A549 (cell line): ENCODE results near the gene CTNND2. TPM values are rescaled to one million over a fixed set of nuclear protein-coding genes. Genes with fewer than 3 reads are reported as not detected.

ENCODE experiments used
- ATAC-seq, 2 experiments: fragments of 200-7000 bp in 1 of 2; fragments of >200 bp in 1 of 2; cut with Nextera tagmentation in 1 of 2; cut with Tn5 transposase in 1 of 2; 3 replicates each; pipeline versions ENCODE4 v1.8.0 to v1.9.1; 2018 to 2020; ENCODE audit warnings: mild to moderate bottlenecking in 1 of 2, moderate library complexity in 1 of 2
- CTCF ChIA-PET: fragments of 300-600 bp; sonication (Branson Sonifier 250); formaldehyde crosslinking; extraction: SDS; loops from one replicate; lab custom pipeline; 2021; ENCODE audit warnings: antibody characterized with exemption, inconsistent platforms; lab: Yijun Ruan, JAX
- POLR2A ChIA-PET: fragments of 350-600 bp; formaldehyde crosslinking; extraction: SDS; loops from one replicate; lab custom pipeline; 2021; ENCODE audit warnings: antibody characterized with exemption, inconsistent platforms; lab: Yijun Ruan, JAX
- DNase-seq, 2 experiments: peaks; one replicate each; pipeline versions ENCODE4 v3.0.0 to v3.0.0-alpha.2; 2011 to 2016; ENCODE audit warnings: low read depth in 1 of 2, low spot score in 1 of 2
- FAIRE-seq: peaks from 2 replicates; lab custom pipeline; 2011; peaks lifted over from hg19 to GRCh38; lab: Jason Lieb, UNC
- H3K27ac ChIP-seq, 2 experiments: fragments of >200 bp; sonication (Bioruptor Twin); formaldehyde crosslinking; 3 replicates each; pipeline ENCODE4 v1.5.1; 2016 to 2017
- H3K4me1 ChIP-seq: fragments of >200 bp; sonication (Bioruptor Twin); formaldehyde crosslinking; 3 replicates; pipeline ENCODE4 v1.6.1; 2016
- H3K4me2 ChIP-seq: fragments of >200 bp; sonication (Bioruptor Twin); formaldehyde crosslinking; 3 replicates; pipeline ENCODE4 v1.6.1; 2016
- H3K4me3 ChIP-seq: fragments of >200 bp; sonication (Bioruptor Twin); formaldehyde crosslinking; 3 replicates; pipeline ENCODE4 v1.5.1; 2016
- H3K9me3 ChIP-seq: fragments of >200 bp; sonication (Bioruptor Twin); formaldehyde crosslinking; 3 replicates; pipeline ENCODE4 v1.6.1; 2016
- CBX8 ChIP-seq: fragments of 200-600 bp; sonication (generic); IDR thresholded peaks from 2 replicates; pipeline ENCODE4 v1.6.1; 2016
- E2F6 ChIP-seq: IDR thresholded peaks from 2 replicates; pipeline ENCODE4 v1.6.1; 2012; ENCODE audit warnings: low read depth, borderline replicate concordance
- EHF ChIP-seq: fragments of 250-450 bp; sonication (Bioruptor Pico); IDR thresholded peaks from 2 replicates; pipeline ENCODE4 v1.5.0; 2020; ENCODE audit warnings: mild to moderate bottlenecking
- EHMT2 ChIP-seq: fragments of 200-600 bp; sonication (generic); IDR thresholded peaks from 2 replicates; pipeline ENCODE4 v1.6.1; 2016; ENCODE audit warnings: antibody characterized with exemption, low read depth, mild to moderate bottlenecking, moderate library complexity
- FOSL2 ChIP-seq, 2 experiments: fragments of 450-650 bp in 1 of 2; fragments of >200 bp in 1 of 2; sonication (Bioruptor Twin) in 1 of 2; formaldehyde crosslinking; IDR thresholded peaks; 2 replicates each; pipeline versions ENCODE4 v1.5.0 to v1.6.1; 2016 to 2020; ENCODE audit warnings: mild to moderate bottlenecking in 1 of 2, moderate library complexity in 1 of 2
- FOXS1 ChIP-seq: fragments of 250-450 bp; sonication (Bioruptor Pico); IDR thresholded peaks from 2 replicates; pipeline ENCODE4 v1.5.0; 2020; ENCODE audit warnings: mild to moderate bottlenecking, moderate library complexity
- HDAC2 ChIP-seq: fragments of 200-600 bp; sonication (generic); IDR thresholded peaks from 2 replicates; pipeline ENCODE4 v1.6.1; 2016
- HEYL ChIP-seq: fragments of 250-450 bp; sonication (Bioruptor Pico); IDR thresholded peaks from 2 replicates; pipeline ENCODE4 v1.8.0; 2021; ENCODE audit warnings: mild to moderate bottlenecking, moderate library complexity
- HOXA7 ChIP-seq: fragments of 250-450 bp; sonication (Bioruptor Pico); IDR thresholded peaks from 2 replicates; pipeline ENCODE4 v1.5.0; 2020; ENCODE audit warnings: mild to moderate bottlenecking, moderate library complexity
- HOXB13 ChIP-seq: fragments of 250-450 bp; sonication (Bioruptor Pico); IDR thresholded peaks from 2 replicates; pipeline ENCODE4 v1.5.0; 2020; ENCODE audit warnings: low read depth, mild to moderate bottlenecking, moderate library complexity
- JUN ChIP-seq, 2 experiments: fragments of >200 bp; sonication (Bioruptor Twin); formaldehyde crosslinking; IDR thresholded peaks; 2 replicates in 1 of 2; 3 replicates in 1 of 2; pipeline ENCODE4 v1.6.1; 2016 to 2017
- JUNB ChIP-seq: fragments of >200 bp; sonication (Bioruptor Twin); formaldehyde crosslinking; IDR thresholded peaks from 2 replicates; pipeline ENCODE4 v1.6.1; 2016
- KDM1A ChIP-seq: fragments of 200-600 bp; sonication (generic); IDR thresholded peaks from 2 replicates; pipeline ENCODE4 v1.6.1; 2016; ENCODE audit warnings: low read depth, mild to moderate bottlenecking
- KDM5A ChIP-seq: fragments of 200-600 bp; sonication (generic); IDR thresholded peaks from 2 replicates; pipeline ENCODE4 v1.6.1; 2016; ENCODE audit warnings: antibody characterized with exemption, mild to moderate bottlenecking
- MAFK ChIP-seq: fragments of 450-650 bp; IDR thresholded peaks from 2 replicates; pipeline ENCODE4 v1.6.1; 2014; ENCODE audit not compliant: partially characterized antibody
- MYC ChIP-seq: IDR thresholded peaks from 2 replicates; pipeline ENCODE4 v1.6.1; 2012; ENCODE audit warnings: mild to moderate bottlenecking, inconsistent platforms, low read length, improper control_type of control experiment, borderline replicate concordance
- NFE2L2 ChIP-seq: fragments of 150-350 bp; conservative IDR thresholded peaks from 2 replicates; pipeline ENCODE4 v1.6.1; 2014; ENCODE audit warnings: low read length
- NR3C1 ChIP-seq: fragments of >200 bp; sonication (Bioruptor Twin); formaldehyde crosslinking; IDR thresholded peaks from 3 replicates; pipeline ENCODE4 v1.6.1; 2017
- POLR2A ChIP-seq: IDR thresholded peaks from 2 replicates; pipeline ENCODE4 v1.6.1; 2012; ENCODE audit warnings: mild to moderate bottlenecking, low read length
- RAD21 ChIP-seq, 2 experiments: fragments of >200 bp in 1 of 2; sonication (Bioruptor Twin) in 1 of 2; formaldehyde crosslinking in 1 of 2; IDR thresholded peaks in 1 of 2; conservative IDR thresholded peaks in 1 of 2; 2 replicates in 1 of 2; 3 replicates in 1 of 2; pipeline ENCODE4 v1.6.1; 2012 to 2018; ENCODE audit warnings: inconsistent platforms in 1 of 2
- RARB ChIP-seq: fragments of 250-450 bp; sonication (Bioruptor Pico); IDR thresholded peaks from 2 replicates; pipeline ENCODE4 v1.8.0; 2021; ENCODE audit warnings: mild to moderate bottlenecking, moderate library complexity
- RFX5 ChIP-seq: fragments of 450-650 bp; IDR thresholded peaks from 2 replicates; pipeline ENCODE4 v1.7.1; 2014; ENCODE audit warnings: antibody characterized with exemption, mild to moderate bottlenecking, moderate library complexity
- ZC3H11A ChIP-seq: fragments of 450-650 bp; IDR thresholded peaks from 2 replicates; pipeline ENCODE4 v1.6.1; 2014; ENCODE audit warnings: antibody characterized with exemption, mild to moderate bottlenecking
- ZNF302 ChIP-seq: fragments of 250-450 bp; sonication (Bioruptor Pico); IDR thresholded peaks from 2 replicates; pipeline ENCODE4 v1.9.0; 2021; ENCODE audit warnings: inconsistent platforms, mild to moderate bottlenecking, moderate library complexity
- WGBS: methylation state at CpG from one replicate; pipeline ENCODE4 v1.1.6; 2017; ENCODE audit errors: missing lambda C conversion rate; 5-methylcytosine and 5-hydroxymethylcytosine counted together
- polyA plus RNA-seq, 4 experiments: library from polyadenylated mRNA; depleted of rRNA in 3 of 4; stranded (reverse); fragments of >200 nt; fragmentation: RNase III in 1 of 4; extraction: RNeasy Plus Mini Kit Qiagen cat#74134 plus additional on column Dnase treatment in 1 of 4; gene quantifications; 2 replicates in 3 of 4; 3 replicates in 1 of 4; pipeline ENCODE4 v1.2.3, GENCODE V29; 2011 to 2017
- TF ChIP-seq, protein P1 (sequence below): fragments of 250-450 bp; sonication (Bioruptor Pico); IDR thresholded peaks from 2 replicates; pipeline ENCODE4 v1.5.0; 2021; ENCODE audit warnings: mild to moderate bottlenecking, moderate library complexity, borderline replicate concordance

The CTNND2 gene
- polyA plus RNA-seq, 2 of the 4 experiments (the other 2 are of a cell fraction) = not detected

GRCh38 chr5:11507156-11507910 lies 396.9 kb downstream of the CTNND2 start:
- FAIRE-seq (no peak), DNase-seq (no peak), ATAC-seq (no peak)
- H3K4me3 ChIP-seq = no peak overlapping the region
- 3% methylated on average over 9 of the region's 9 CpGs for WGBS
- H3K4me1 ChIP-seq = no peaks in the 10 kb centered on the region
- no peaks in the 10 kb centered on the region for H3K9me3 ChIP-seq
- H3K27ac ChIP-seq = no peak overlapping the region
- CTCF ChIA-PET = no interaction called here
- no peak overlapping the region for H3K4me2 ChIP-seq
- TF ChIP-seq RARB (CRISPR knock-in tag) (no peak), FOXS1 (CRISPR knock-in tag) (no peak), ZNF302 (CRISPR knock-in tag) (no peak), POLR2A (no peak), HOXA7 (CRISPR knock-in tag) (no peak), FOSL2 (IDR thresholded peaks at IDR 0.05) (no peak), FOSL2 (CRISPR knock-in tag; IDR thresholded peaks at IDR 0.05) (no peak), CBX8 (no peak), HOXB13 (no peak), HDAC2 (no peak), HEYL (CRISPR knock-in tag) (no peak), EHF (CRISPR knock-in tag) (no peak), MAFK (no peak), EHMT2 (no peak), MYC (no peak)
- TF ChIP-seq, protein P1, sequence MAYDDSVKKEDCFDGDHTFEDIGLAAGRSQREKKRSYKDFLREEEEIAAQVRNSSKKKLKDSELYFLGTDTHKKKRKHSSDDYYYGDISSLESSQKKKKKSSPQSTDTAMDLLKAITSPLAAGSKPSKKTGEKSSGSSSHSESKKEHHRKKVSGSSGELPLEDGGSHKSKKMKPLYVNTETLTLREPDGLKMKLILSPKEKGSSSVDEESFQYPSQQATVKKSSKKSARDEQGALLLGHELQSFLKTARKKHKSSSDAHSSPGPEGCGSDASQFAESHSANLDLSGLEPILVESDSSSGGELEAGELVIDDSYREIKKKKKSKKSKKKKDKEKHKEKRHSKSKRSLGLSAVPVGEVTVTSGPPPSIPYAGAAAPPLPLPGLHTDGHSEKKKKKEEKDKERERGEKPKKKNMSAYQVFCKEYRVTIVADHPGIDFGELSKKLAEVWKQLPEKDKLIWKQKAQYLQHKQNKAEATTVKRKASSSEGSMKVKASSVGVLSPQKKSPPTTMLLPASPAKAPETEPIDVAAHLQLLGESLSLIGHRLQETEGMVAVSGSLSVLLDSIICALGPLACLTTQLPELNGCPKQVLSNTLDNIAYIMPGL = no peak
- POLR2A ChIA-PET = no interaction called here

GRCh38 chr5:11504886-11505193 lies 399.4 kb downstream of the CTNND2 start:
- TF ChIP-seq RAD21 (conservative IDR thresholded peaks at IDR 0.05 in 1 of 2, IDR thresholded peaks at IDR 0.05 in 1 of 2) (no peak), JUN (IDR thresholded peaks at IDR 0.05) (no peak), KDM5A (no peak), E2F6 (no peak), NR3C1 (no peak), FOXS1 (CRISPR knock-in tag) (no peak), FOSL2 (IDR thresholded peaks at IDR 0.05) (no peak), FOSL2 (CRISPR knock-in tag; IDR thresholded peaks at IDR 0.05) (peak; percentile 13; the same call in 1 of the 2 replicates), KDM1A (no peak)
- no peak overlapping the region for H3K27ac ChIP-seq
- H3K4me2 ChIP-seq = no peak overlapping the region
- CTCF ChIA-PET = no interaction called here
- DNase-seq (no peak), FAIRE-seq (no peak), ATAC-seq (no peak)
- H3K4me1 ChIP-seq = no peaks in the 10 kb centered on the region
- 21% methylated on average over 3 of the region's 3 CpGs for WGBS
- POLR2A ChIA-PET = no interaction called here
- no peaks in the 10 kb centered on the region for H3K9me3 ChIP-seq
- no peak overlapping the region for H3K4me3 ChIP-seq

DNA sequence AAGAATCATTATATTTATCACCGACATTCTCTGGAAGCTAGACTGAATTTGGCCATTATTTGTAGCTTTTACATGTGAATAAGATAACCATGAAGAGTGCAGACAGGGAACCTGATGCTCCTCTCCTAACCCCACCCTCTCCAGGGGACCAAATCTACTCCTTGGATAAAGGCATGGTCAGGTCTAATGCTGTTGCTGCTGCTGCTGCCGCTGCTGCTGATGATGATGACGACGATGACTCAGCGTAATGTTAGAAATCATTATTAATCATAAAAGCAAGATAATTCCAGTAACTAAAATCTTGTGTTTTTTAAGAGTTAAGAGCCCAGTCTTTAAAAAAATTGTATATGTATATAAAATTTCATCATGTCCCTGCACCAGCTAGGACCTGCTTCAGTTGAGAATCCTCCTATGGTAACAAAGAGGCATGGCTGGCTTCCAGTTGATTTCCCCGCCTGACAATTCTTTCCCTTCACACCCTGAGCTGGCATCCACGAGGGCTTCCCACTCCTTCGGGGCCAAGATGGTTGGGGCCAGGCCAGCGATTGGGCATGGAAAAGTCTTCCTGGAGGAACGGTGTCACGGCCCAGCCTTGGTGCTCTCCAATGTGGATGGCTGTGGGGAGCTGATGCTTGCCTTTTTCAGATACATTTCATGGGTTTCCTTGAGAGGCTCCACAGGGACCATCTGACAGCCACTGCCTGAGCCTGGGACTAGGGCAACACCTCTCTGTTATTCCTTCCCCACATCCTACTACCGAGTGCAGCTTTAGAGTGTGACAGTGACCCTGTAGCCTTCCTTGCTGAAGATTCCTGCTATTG lies 400.0 kb downstream of the CTNND2 start:
- WGBS = 60% methylated on average over 12 of the region's 12 CpGs

More for the DNA sequence above, 400.0 kb downstream of the CTNND2 start:
- no peaks in the 10 kb centered on the region for H3K9me3 ChIP-seq
- CTCF ChIA-PET = interaction anchor here (0.5 kb wide), 1 partner anchor 929 kb away, joined by 4 read pairs; no protein-coding TSS in a partner anchor
- TF ChIP-seq MAFK (peak; percentile 89), NFE2L2 (peak; percentile 83), RFX5 (no peak), ZC3H11A (no peak), JUNB (no peak)
- TF ChIP-seq, all 56 proteins: peak for 2
- no peak overlapping the region for H3K4me3 ChIP-seq
- no peak for DNase-seq
- H3K4me2 ChIP-seq = no peak overlapping the region
- no peaks in the 10 kb centered on the region for H3K4me1 ChIP-seq
- no peak overlapping the region for H3K27ac ChIP-seq
- POLR2A ChIA-PET = no interaction called here
- FAIRE-seq = no peak
- no peak for ATAC-seq
